GM21526 (cell line): Measurements from ENCODE around the gene PIP5KL1.

ENCODE experiments used
- ATAC-seq: cut with Tn5 transposase; IDR thresholded peaks from one replicate; pipeline ENCODE4 v1.9.1; 2021; ENCODE audit warnings: moderate library complexity; ENCODE audit not compliant: unreplicated experiment, low FRiP score

The PIP5KL1 gene

GRCh38 chr9:127968700-127969383 is 38.3 kb upstream of the PIP5KL1 start:
- ATAC-seq, result no peak

- ATAC-seq, result no peak
Measured at GRCh38 chr9:127968042-127968441, 37.5 kb upstream of the PIP5KL1 start.

GRCh38 chr9:127967151-127967809 is 36.7 kb upstream of the PIP5KL1 start:
- no peak for ATAC-seq

GRCh38 chr9:127966416-127967150 is 36.0 kb upstream of the PIP5KL1 start:
- ATAC-seq, result no peak

GRCh38 chr9:127965953-127966352 is 35.4 kb upstream of the PIP5KL1 start:
- ATAC-seq, result no peak

GRCh38 chr9:127963359-127964064 is 32.9 kb upstream of the PIP5KL1 start:
- no peak for ATAC-seq

GRCh38 chr9:127963041-127963358 is 32.4 kb upstream of the PIP5KL1 start:
- ATAC-seq, result no peak

- ATAC-seq, result no peak
Measured at GRCh38 chr9:127962278-127962677, 31.7 kb upstream of the PIP5KL1 start.

- no peak for ATAC-seq
Measured at GRCh38 chr9:127961613-127962155, 31.1 kb upstream of the PIP5KL1 start.

- no peak for ATAC-seq
Measured at GRCh38 chr9:127961155-127961490, 30.5 kb upstream of the PIP5KL1 start.

- ATAC-seq, result no peak
Measured at GRCh38 chr9:127960410-127961154, 30.0 kb upstream of the PIP5KL1 start.

GRCh38 chr9:127959841-127960409 is 29.3 kb upstream of the PIP5KL1 start:
- no peak for ATAC-seq

- no peak for ATAC-seq
Measured at GRCh38 chr9:127959398-127959797, 28.8 kb upstream of the PIP5KL1 start.

- ATAC-seq, result no peak
Measured at GRCh38 chr9:127958728-127959127, 28.2 kb upstream of the PIP5KL1 start.

GRCh38 chr9:127955294-127956015 is 24.9 kb upstream of the PIP5KL1 start:
- ATAC-seq, result no peak

GRCh38 chr9:127954831-127955293 is 24.3 kb upstream of the PIP5KL1 start:
- no peak for ATAC-seq

- no peak for ATAC-seq
Measured at GRCh38 chr9:127953768-127954505, 23.4 kb upstream of the PIP5KL1 start.

- no peak for ATAC-seq
Measured at GRCh38 chr9:127953154-127953553, 22.6 kb upstream of the PIP5KL1 start.
